Neural progenitor cell (in vitro differentiated cells): ENCODE measurements around the gene BABAM1. TPM values are rescaled to one million over a fixed set of nuclear protein-coding genes. Genes with fewer than 3 reads are reported as not detected.
A peak's percentile ranks its signal among the peaks of the same experiment; 100 is the strongest.

Source experiments
- DNase-seq: peaks from one replicate; pipeline ENCODE4 v3.0.0-alpha.2; 2016; ENCODE audit warnings: low spot score
- H2AFZ ChIP-seq: fragments of 200-600 bp; sonication (generic); replicated peaks from 2 replicates; pipeline ENCODE4 v1.6.1; 2016; ENCODE audit warnings: antibody characterized with exemption
- H3F3A ChIP-seq: fragments of 200-600 bp; sonication (generic); 2 replicates; pipeline ENCODE4 v1.6.1; 2016; ENCODE audit warnings: antibody characterized with exemption, low read depth
- H3K27ac ChIP-seq: fragments of 200-600 bp; sonication (generic); 2 replicates; pipeline ENCODE4 v1.5.1; 2016; ENCODE audit warnings: mild to moderate bottlenecking
- H3K27me3 ChIP-seq: fragments of 200-600 bp; sonication (generic); 2 replicates; pipeline ENCODE4 v1.6.1; 2016; ENCODE audit warnings: mild to moderate bottlenecking, moderate library complexity
- H3K36me3 ChIP-seq: fragments of 200-600 bp; sonication (generic); 2 replicates; pipeline ENCODE4 v1.5.1; 2016
- H3K4me1 ChIP-seq: fragments of 200-600 bp; sonication (generic); 2 replicates; pipeline ENCODE4 v1.6.1; 2016; ENCODE audit warnings: mixed run types
- H3K4me2 ChIP-seq: fragments of 200-600 bp; sonication (generic); 2 replicates; pipeline ENCODE4 v1.6.1; 2016
- H3K4me3 ChIP-seq: fragments of 200-600 bp; sonication (generic); 2 replicates; pipeline ENCODE4 v1.5.1; 2016
- H3K79me2 ChIP-seq: fragments of 200-600 bp; sonication (generic); 2 replicates; pipeline ENCODE4 v1.6.1; 2016; ENCODE audit warnings: low read depth
- H3K9ac ChIP-seq: fragments of 200-600 bp; sonication (generic); 2 replicates; pipeline ENCODE4 v1.6.1; 2016
- H3K9me3 ChIP-seq: fragments of 200-600 bp; sonication (generic); 2 replicates; pipeline ENCODE4 v1.5.1; 2016; ENCODE audit warnings: low read depth
- H4K20me1 ChIP-seq: fragments of 200-600 bp; sonication (generic); 2 replicates; pipeline ENCODE4 v1.6.1; 2016; ENCODE audit warnings: low read depth
- H3K27ac Mint-ChIP-seq: 3 replicates; pipeline ENCODE4 v1.8.0; 2021; ENCODE audit warnings: mixed read lengths
- H3K27me3 Mint-ChIP-seq: 2 replicates; pipeline ENCODE4 v1.8.0; 2022; ENCODE audit warnings: low read depth, mild to moderate bottlenecking, inconsistent platforms, moderate library complexity, mixed read lengths; ENCODE audit not compliant: insufficient read depth
- H3K36me3 Mint-ChIP-seq: 3 replicates; pipeline ENCODE4 v1.8.0; 2021; ENCODE audit warnings: mixed read lengths
- H3K4me1 Mint-ChIP-seq: 3 replicates; pipeline ENCODE4 v1.8.0; 2021; ENCODE audit warnings: mixed read lengths
- H3K4me3 Mint-ChIP-seq: 3 replicates; pipeline ENCODE4 v1.8.0; 2021; ENCODE audit warnings: mild to moderate bottlenecking, moderate library complexity, mixed read lengths
- H3K9me3 Mint-ChIP-seq: 3 replicates; pipeline ENCODE4 v1.8.0; 2020; ENCODE audit warnings: mixed read lengths
- EZH2 ChIP-seq: fragments of 200-600 bp; sonication (generic); IDR thresholded peaks from 2 replicates; pipeline ENCODE4 v1.6.1; 2017; ENCODE audit warnings: antibody characterized with exemption, mild to moderate bottlenecking, moderate library complexity
- EZH2phosphoT487 ChIP-seq: fragments of 200-600 bp; sonication (generic); IDR thresholded peaks from 2 replicates; pipeline ENCODE4 v1.6.1; 2017; ENCODE audit warnings: antibody characterized with exemption
- total RNA-seq: library from RNA; depleted of rRNA; stranded (reverse); fragments of >200 nt; gene quantifications from 2 replicates; pipeline ENCODE4 v1.2.3, GENCODE V29; 2015; ENCODE audit warnings: low replicate concordance
- TF ChIP-seq, protein P1 (sequence below): fragments of 200-600 bp; sonication (generic); IDR thresholded peaks from 2 replicates; pipeline ENCODE4 v1.5.1; 2017; ENCODE audit warnings: antibody characterized with exemption, mild to moderate bottlenecking

Gene BABAM1
- total RNA-seq, 1 donor from 2014 or later = 89.8 TPM

DNA sequence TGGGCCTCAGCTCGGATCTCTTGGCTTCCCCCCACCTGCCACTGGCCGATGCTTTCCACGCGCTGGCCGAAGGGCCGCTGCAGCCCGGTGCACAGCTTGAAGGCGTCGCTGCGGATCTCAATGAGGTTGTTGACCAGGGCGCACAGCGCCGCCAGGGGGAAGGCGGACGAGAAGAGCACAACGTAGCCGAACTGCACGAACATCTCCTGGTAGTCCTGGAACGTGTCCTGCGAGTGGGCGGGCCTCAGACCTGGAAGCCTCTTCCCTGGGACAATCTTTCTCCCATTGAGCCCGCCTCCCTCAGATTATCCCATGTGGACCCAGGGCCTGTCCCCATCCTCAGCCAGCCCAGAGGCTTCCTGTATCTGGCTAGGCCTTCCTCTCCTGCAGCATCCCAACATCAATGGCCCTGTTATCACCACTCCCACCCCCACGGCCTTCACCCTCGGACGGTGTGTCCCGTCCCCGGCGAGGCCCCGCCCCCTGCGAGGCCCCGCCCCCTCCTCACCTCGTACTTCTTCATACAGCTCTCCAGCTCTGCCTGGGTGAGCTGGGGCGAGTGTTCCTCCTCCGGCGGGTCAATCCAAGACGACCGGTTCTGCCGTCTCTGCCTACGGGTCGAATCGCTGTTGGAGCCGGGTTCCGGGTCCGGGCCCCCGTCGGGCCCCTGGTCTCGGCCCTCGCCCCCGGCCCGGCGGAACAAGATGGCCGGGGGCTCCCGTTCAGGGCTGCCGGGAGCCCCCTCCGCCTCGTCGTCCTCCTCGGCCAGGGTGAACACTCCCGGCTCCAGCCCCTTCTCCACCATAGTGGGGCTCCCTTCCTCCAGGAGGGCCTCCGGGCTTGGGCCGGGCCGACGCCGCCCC lies 60.6 kb downstream of the BABAM1 start:
- Mint-ChIP-seq H3K4me1 (peaks cover 12% of the 10 kb centered on the region), H3K9me3 (no peaks in the 10 kb centered on the region), H3K4me3 (peak overlapping the region; percentile 79), H3K27me3 (peaks cover 7% of the 10 kb centered on the region), H3K27ac (no peak overlapping the region), H3K36me3 (peaks cover 14% of the 10 kb centered on the region)
- peaks cover 18% of the 10 kb centered on the region for H3K4me1 ChIP-seq
- peaks cover 17% of the 10 kb centered on the region for H3K27me3 ChIP-seq
- no peaks in the 10 kb centered on the region for H3K9me3 ChIP-seq
- no peaks in the 10 kb centered on the region for H3K79me2 ChIP-seq
- peak overlapping the region; percentile 51 for H3K4me3 ChIP-seq
- no peak overlapping the region for H3K9ac ChIP-seq
- TF ChIP-seq, protein P1, sequence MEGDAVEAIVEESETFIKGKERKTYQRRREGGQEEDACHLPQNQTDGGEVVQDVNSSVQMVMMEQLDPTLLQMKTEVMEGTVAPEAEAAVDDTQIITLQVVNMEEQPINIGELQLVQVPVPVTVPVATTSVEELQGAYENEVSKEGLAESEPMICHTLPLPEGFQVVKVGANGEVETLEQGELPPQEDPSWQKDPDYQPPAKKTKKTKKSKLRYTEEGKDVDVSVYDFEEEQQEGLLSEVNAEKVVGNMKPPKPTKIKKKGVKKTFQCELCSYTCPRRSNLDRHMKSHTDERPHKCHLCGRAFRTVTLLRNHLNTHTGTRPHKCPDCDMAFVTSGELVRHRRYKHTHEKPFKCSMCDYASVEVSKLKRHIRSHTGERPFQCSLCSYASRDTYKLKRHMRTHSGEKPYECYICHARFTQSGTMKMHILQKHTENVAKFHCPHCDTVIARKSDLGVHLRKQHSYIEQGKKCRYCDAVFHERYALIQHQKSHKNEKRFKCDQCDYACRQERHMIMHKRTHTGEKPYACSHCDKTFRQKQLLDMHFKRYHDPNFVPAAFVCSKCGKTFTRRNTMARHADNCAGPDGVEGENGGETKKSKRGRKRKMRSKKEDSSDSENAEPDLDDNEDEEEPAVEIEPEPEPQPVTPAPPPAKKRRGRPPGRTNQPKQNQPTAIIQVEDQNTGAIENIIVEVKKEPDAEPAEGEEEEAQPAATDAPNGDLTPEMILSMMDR = peak; percentile 69
- TF ChIP-seq EZH2 (no peak), EZH2phosphoT487 (peak; percentile 41)
- peak overlapping the region; percentile 78 for H3K4me2 ChIP-seq
- peak overlapping the region; percentile 53 for H2AFZ ChIP-seq
- peak; percentile 96 for DNase-seq
- peak overlapping the region; percentile 34 for H3K27ac ChIP-seq
- H3K36me3 ChIP-seq = no peaks in the 10 kb centered on the region
- H4K20me1 ChIP-seq = peaks cover 11% of the 10 kb centered on the region
- peaks cover 53% of the 10 kb centered on the region for H3F3A ChIP-seq

Other genes with a start within 250 kb of the BABAM1 start
- 16.3 and 36.8 TPM in 2 replicates for gene CPAMD8, start 240.6 kb upstream of the BABAM1 start, total RNA-seq
- 15.6 and 16.3 TPM in 2 replicates for gene HAUS8, start 192.0 kb upstream of the BABAM1 start, total RNA-seq
- 38.5 and 42.2 TPM in 2 replicates for gene MYO9B, start 191.7 kb upstream of the BABAM1 start, total RNA-seq
- gene USE1, start 52.1 kb upstream of the BABAM1 start, total RNA-seq = 12.1 and 13.6 TPM in 2 replicates
- 4.6 and 7.7 TPM in 2 replicates for gene OCEL1, start 41.2 kb upstream of the BABAM1 start, total RNA-seq
- 14.3 and 67.0 TPM in 2 replicates for gene NR2F6, start 21.5 kb upstream of the BABAM1 start, total RNA-seq
- gene USHBP1, start 2.7 kb upstream of the BABAM1 start, total RNA-seq = 0.28 and 1.1 TPM in 2 replicates
- 2.3 and 3.3 TPM in 2 replicates for gene ANKLE1, start 14.5 kb downstream of the BABAM1 start, total RNA-seq
- 4.6 and 13.3 TPM in 2 replicates for gene ABHD8, start 36.0 kb downstream of the BABAM1 start, total RNA-seq
- gene MRPL34, start 38.4 kb downstream of the BABAM1 start, total RNA-seq = 25.9 and 38.8 TPM in 2 replicates
- gene DDA1, start 42.1 kb downstream of the BABAM1 start, total RNA-seq = 21.9 and 27.7 TPM in 2 replicates
- gene ANO8, start 67.4 kb downstream of the BABAM1 start, total RNA-seq = 11.4 and 25.0 TPM in 2 replicates
- 13.2 and 47.6 TPM in 2 replicates for gene GTPBP3, start 70.1 kb downstream of the BABAM1 start, total RNA-seq
- gene PLVAP, start 109.9 kb downstream of the BABAM1 start, total RNA-seq = 0.11 and 0.37 TPM in 2 replicates
- 0.56 and 1.1 TPM in 2 replicates for gene CCDC194, start 126.8 kb downstream of the BABAM1 start, total RNA-seq
- 44.8 and 65.5 TPM in 2 replicates for gene BST2, start 138.2 kb downstream of the BABAM1 start, total RNA-seq
- gene MVB12A, start 152.6 kb downstream of the BABAM1 start, total RNA-seq = 33.2 and 88.6 TPM in 2 replicates
- gene TMEM221, start 181.2 kb downstream of the BABAM1 start, total RNA-seq = 0.17 and 2.2 TPM in 2 replicates
- not detected in 2 replicates for gene NXNL1, start 193.5 kb downstream of the BABAM1 start, total RNA-seq
- 13.9 and 22.4 TPM in 2 replicates for gene SLC27A1, start 203.1 kb downstream of the BABAM1 start, total RNA-seq
- 22.8 and 86.0 TPM in 2 replicates for gene PGLS, start 244.2 kb downstream of the BABAM1 start, total RNA-seq